ENCODE data around the gene C19orf81.
"Not testable (repeated sequence)": the region's sequence is repeated elsewhere in the genome, so short reads cannot be mapped to it uniquely, and the experiment has no call there.

C19orf81 gene

DNA sequence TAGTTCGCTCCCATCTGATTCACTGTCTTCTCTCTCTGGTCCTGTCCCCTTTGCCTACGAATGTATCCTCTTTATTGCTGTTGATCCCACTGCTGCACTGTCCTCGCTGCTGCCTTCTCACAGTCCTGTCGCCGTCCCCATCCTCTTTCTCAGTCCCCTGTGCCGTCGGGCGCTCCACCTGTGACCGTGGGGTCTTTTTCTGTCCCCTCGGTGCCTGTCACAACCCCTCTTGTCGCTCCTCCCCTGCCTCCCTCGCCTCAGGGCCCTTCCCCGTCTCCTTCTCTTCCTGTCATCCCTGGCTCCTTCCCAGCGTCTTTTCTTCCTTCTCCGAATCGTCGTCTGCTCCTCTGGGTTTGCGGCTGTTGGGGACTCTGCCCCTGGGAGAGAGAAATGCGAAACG lies 41.9 kb upstream of the C19orf81 start:
- POLR2A ChIA-PET: no interaction called here
- CTCF ChIA-PET: no interaction called here
- DNase-seq (ENCODE audit: extremely low spot score): no peak
- TF ChIP-seq, protein P1, sequence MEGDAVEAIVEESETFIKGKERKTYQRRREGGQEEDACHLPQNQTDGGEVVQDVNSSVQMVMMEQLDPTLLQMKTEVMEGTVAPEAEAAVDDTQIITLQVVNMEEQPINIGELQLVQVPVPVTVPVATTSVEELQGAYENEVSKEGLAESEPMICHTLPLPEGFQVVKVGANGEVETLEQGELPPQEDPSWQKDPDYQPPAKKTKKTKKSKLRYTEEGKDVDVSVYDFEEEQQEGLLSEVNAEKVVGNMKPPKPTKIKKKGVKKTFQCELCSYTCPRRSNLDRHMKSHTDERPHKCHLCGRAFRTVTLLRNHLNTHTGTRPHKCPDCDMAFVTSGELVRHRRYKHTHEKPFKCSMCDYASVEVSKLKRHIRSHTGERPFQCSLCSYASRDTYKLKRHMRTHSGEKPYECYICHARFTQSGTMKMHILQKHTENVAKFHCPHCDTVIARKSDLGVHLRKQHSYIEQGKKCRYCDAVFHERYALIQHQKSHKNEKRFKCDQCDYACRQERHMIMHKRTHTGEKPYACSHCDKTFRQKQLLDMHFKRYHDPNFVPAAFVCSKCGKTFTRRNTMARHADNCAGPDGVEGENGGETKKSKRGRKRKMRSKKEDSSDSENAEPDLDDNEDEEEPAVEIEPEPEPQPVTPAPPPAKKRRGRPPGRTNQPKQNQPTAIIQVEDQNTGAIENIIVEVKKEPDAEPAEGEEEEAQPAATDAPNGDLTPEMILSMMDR (IDR thresholded peaks at IDR 0.05; ENCODE audit: control extremely low read depth, extremely low read depth, low read depth, missing control alignments): no peak

DNA sequence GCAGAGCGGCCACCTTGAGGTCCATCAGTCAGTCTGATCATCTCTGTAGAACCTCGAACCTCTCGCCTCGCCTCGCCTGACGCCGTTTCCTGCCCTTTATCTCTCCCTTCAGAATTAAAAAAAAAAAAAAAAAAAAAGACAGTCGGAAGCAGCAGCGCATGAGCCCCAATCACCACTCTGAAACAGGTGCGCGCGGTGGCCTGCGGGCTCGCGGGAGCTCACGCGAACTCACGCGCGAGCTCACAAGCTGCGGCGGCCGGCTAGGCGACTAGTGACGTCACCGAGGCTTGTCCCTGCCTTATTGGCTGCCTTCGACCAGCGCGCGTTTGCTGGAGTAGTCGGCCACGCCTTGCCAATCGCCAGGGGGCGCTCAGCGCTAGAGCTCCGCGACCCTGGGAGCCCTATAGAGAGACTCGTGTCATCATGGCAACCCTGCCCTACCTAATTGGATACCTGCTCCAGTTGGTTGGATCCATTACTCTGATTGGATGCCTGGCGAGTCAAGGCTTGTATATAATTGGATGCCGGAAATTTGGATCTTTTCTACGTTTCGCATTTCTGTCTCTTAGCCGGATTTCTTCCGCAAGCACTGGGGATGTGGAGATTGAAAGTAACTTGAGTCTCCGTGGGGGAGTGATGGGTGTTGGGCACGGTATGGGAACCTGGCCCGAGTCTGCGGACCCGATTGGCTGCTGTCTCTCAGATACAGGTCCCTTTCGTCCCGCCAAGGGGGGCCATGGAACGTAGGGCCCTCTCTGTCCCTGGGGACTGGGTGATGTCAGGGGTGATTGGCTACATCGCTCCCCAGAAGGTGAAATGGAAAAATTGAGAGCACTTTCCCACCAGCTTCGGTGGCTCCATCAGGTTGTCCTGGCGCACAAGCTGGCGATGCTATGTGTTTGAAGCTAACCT lies 41.1 kb upstream of the C19orf81 start:
- POLR2A ChIA-PET: interaction anchor here (0.7 kb wide), 1 partner anchor 285 kb away, joined by 8 read pairs; no protein-coding TSS in a partner anchor

GRCh38 chr19:50612504-50613404 lies 36.5 kb upstream of the C19orf81 start:
- CTCF ChIA-PET; POLR2A ChIA-PET; DNase-seq (ENCODE audit: extremely low spot score): not testable (repeated sequence)

More for the DNA sequence above, 41.1 kb upstream of the C19orf81 start:
- TF ChIP-seq, protein P1 (IDR thresholded peaks at IDR 0.05; ENCODE audit: control extremely low read depth, extremely low read depth, low read depth, missing control alignments): peak; percentile 17
- peak; percentile 88 for DNase-seq (ENCODE audit: extremely low spot score)
- CTCF ChIA-PET: no interaction called here

DNA sequence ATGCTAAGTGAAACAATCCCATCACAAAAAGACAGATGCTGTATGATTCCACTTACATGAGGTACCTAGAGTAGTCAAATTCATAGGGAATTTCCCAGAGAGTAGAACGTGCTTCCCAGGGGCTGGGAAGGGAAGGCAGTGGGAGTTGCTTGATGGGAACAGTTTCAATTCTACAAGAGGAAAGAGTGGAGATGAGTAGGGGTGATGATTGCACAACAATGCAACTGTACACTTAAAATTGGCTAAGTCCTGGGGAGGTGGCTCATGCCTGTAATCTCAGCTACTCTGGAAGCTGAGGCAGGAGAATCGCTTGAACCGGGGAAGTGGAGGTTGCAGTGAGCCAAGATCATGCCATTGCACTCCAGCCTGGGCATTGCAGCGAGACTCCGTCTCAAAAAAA lies 30.9 kb upstream of the C19orf81 start:
- DNase-seq (ENCODE audit: extremely low spot score); CTCF ChIA-PET; POLR2A ChIA-PET: not testable (repeated sequence)

GRCh38 chr19:50619184-50619583 lies 30.1 kb upstream of the C19orf81 start:
- DNase-seq (ENCODE audit: extremely low spot score); CTCF ChIA-PET; POLR2A ChIA-PET: not testable (repeated sequence)

DNA sequence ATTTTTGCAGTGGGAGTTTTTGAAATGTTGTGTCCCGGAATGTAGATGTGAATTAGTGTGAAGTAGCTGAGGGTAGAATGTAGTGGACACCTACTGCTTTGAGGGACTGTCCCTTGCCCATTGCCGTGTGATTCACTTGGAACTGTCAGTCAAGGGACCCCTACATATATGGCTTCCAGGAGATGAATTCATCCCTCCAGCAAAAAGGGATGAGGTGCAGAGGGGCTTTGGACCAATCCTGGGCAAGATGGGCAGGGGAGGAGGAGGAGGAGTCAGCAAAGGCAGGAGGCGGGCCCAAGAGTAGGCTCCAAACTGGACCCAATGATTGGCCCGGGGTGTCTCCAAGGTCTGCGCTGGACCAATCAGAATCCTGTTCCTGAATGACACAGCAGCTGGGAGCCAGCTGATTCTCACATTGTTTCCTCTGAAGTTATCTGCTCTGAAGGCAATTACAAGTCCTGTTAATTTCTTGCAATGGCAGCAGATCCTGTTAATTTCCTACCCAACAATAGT lies 28.8 kb upstream of the C19orf81 start:
- CTCF ChIA-PET; DNase-seq (ENCODE audit: extremely low spot score); POLR2A ChIA-PET: not testable (repeated sequence)

DNA sequence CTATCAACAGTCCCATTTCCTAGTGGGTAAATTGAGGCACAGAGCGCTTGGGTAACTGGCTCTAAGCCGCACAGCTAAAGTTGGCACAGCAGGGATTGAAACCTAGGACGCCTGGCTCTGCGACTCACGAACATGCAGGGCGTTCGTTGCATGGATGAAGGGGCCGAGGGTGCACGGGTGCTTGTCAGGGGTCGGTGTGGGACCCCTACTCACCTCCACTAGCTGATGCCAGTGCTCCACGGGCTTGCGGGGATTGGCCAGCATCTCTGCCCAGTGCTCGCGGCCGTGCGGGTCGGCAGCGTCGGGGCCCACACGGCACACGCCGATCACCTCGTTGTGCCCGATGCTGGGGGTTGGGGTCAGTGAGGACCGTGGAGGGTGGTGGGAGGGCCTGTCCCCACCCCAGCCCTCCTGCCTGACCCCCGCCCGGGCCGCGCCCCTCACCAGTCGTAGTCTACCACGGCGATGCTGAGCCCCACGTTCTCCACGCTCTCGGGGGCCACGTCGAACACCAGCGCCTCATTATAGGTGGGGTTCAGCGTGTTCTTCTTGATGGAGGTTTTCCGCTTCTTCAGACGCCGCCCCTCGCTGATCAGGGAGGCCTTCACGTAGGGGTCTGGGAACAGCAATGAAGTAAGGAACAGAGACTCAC lies 24.2 kb upstream of the C19orf81 start:
- TF ChIP-seq, protein P1 (IDR thresholded peaks at IDR 0.05; ENCODE audit: control extremely low read depth, extremely low read depth, low read depth, missing control alignments): no peak
- CTCF ChIA-PET: no interaction called here
- DNase-seq (ENCODE audit: extremely low spot score): no peak
- POLR2A ChIA-PET: no interaction called here

DNA sequence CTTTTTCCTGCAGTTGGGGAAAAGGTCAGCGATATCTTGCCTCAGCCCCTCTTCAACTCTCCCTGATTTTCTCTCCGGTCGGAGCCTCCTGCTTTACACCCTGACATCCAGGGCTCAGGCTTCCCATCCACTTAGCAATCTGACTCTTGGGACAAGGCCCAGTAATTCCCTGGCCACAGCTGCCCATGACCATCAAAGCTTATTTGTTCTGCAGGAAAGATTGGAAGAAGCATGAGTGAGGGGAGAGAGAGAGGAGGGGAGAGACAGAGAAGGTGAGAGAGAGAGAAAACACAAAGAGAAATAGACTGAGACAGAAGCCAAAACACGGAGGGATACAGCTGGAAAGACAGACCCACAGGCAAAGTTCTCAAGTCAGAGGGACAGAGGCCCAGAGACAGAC lies 23.2 kb upstream of the C19orf81 start:
- DNase-seq (ENCODE audit: extremely low spot score): no peak
- TF ChIP-seq, protein P1 (IDR thresholded peaks at IDR 0.05; ENCODE audit: control extremely low read depth, extremely low read depth, low read depth, missing control alignments): no peak
- POLR2A ChIA-PET: no interaction called here
- CTCF ChIA-PET: no interaction called here
